ENCODE data around the gene RAP1GAP. TPM values are rescaled to one million over a fixed set of nuclear protein-coding genes. Genes with fewer than 3 reads are reported as not detected.
"Not testable (repeated sequence)": the region's sequence is repeated elsewhere in the genome, so short reads cannot be mapped to it uniquely, and the experiment has no call there.

RAP1GAP gene
- total RNA-seq, 1 donor from 2014 or later, result 0.60 TPM

GRCh38 chr1:21631944-21632887 is 36.9 kb downstream of the RAP1GAP start:
- Mint-ChIP-seq H3K4me1 (no peaks in the 10 kb centered on the region), H3K27me3 (peaks cover 25% of the 10 kb centered on the region), H3K9me3 (no peaks in the 10 kb centered on the region), H3K27ac (no peak overlapping the region), H3K4me3 (no peak overlapping the region), H3K36me3 (ENCODE audit: low read depth) (no peaks in the 10 kb centered on the region)
- ChIA-PET CTCF (no interaction called here), POLR2A (no interaction called here)
- DNase-seq (no peak), ATAC-seq (ENCODE audit: low read depth) (no peak)
- intact Hi-C loops (cut with micrococcal nuclease), result no loop called here
- no peak for TF ChIP-seq CTCF (IDR thresholded peaks at IDR 0.05)

- POLR2A ChIA-PET; H3K36me3 Mint-ChIP-seq (ENCODE audit: low read depth); CTCF ChIA-PET; H3K27ac Mint-ChIP-seq; H3K4me1 Mint-ChIP-seq; H3K4me3 Mint-ChIP-seq; DNase-seq; H3K9me3 Mint-ChIP-seq; intact Hi-C loops (cut with micrococcal nuclease); ATAC-seq (ENCODE audit: low read depth): not testable (repeated sequence)
- peaks cover 25% of the 10 kb centered on the region for H3K27me3 Mint-ChIP-seq
Observed at GRCh38 chr1:21631590-21631943, 37.6 kb downstream of the RAP1GAP start.

GRCh38 chr1:21630571-21631343 is 38.4 kb downstream of the RAP1GAP start:
- no peaks in the 10 kb centered on the region for H3K4me1 Mint-ChIP-seq
- CTCF ChIA-PET, result no interaction called here
- POLR2A ChIA-PET, result no interaction called here
- ATAC-seq (ENCODE audit: low read depth) (no peak), DNase-seq (no peak)
- no peaks in the 10 kb centered on the region for H3K9me3 Mint-ChIP-seq
- peaks cover 27% of the 10 kb centered on the region for H3K27me3 Mint-ChIP-seq
- no peaks in the 10 kb centered on the region for H3K36me3 Mint-ChIP-seq (ENCODE audit: low read depth)
- no peak overlapping the region for H3K27ac Mint-ChIP-seq
- intact Hi-C loops (cut with micrococcal nuclease), result no loop called here
- no peak overlapping the region for H3K4me3 Mint-ChIP-seq
- no peak for TF ChIP-seq CTCF (IDR thresholded peaks at IDR 0.05)

- ATAC-seq (ENCODE audit: low read depth), result no peak
- Mint-ChIP-seq H3K9me3 (no peaks in the 10 kb centered on the region), H3K4me1 (no peaks in the 10 kb centered on the region), H3K27ac (no peak overlapping the region), H3K4me3 (no peak overlapping the region), H3K36me3 (ENCODE audit: low read depth) (no peaks in the 10 kb centered on the region), H3K27me3 (peaks cover 25% of the 10 kb centered on the region)
- CTCF ChIA-PET, result no interaction called here
- intact Hi-C loops (cut with micrococcal nuclease), result no loop called here
- no peak for TF ChIP-seq CTCF (IDR thresholded peaks at IDR 0.05)
- DNase-seq, result no peak
- POLR2A ChIA-PET, result no interaction called here
Observed at GRCh38 chr1:21629971-21630370, 39.2 kb downstream of the RAP1GAP start.

- H3K36me3 Mint-ChIP-seq (ENCODE audit: low read depth), result no peaks in the 10 kb centered on the region
- no peak for DNase-seq
- ChIA-PET POLR2A (no interaction called here), CTCF (no interaction called here)
- H3K4me1 Mint-ChIP-seq, result no peaks in the 10 kb centered on the region
- intact Hi-C loops (cut with micrococcal nuclease), result no loop called here
- H3K9me3 Mint-ChIP-seq, result no peaks in the 10 kb centered on the region
- no peak overlapping the region for H3K27ac Mint-ChIP-seq
- peaks cover 25% of the 10 kb centered on the region for H3K27me3 Mint-ChIP-seq
- H3K4me3 Mint-ChIP-seq, result no peak overlapping the region
- ATAC-seq (ENCODE audit: low read depth), result no peak
- no peak for TF ChIP-seq CTCF (IDR thresholded peaks at IDR 0.05)
Observed at GRCh38 chr1:21628798-21629393, 40.3 kb downstream of the RAP1GAP start.

Data from activated B cell treated with CpG ODN at 0.5 μM for 24 hours (primary cell).